Tibial nerve (tissue), 4 donors: ENCODE data around the gene PIP5K1B.

Source experiments
- EP300 ChIP-seq, 2 donors: sonication (generic); formaldehyde crosslinking; IDR thresholded peaks; one replicate each; pipeline ENCODE4 v1.6.1; 2017; ENCODE audit warnings: antibody characterized with exemption in 2 of 2, mild to moderate bottlenecking in 1 of 2
- POLR2A ChIP-seq, 2 donors: fragments of 450-650 bp; IDR thresholded peaks; one replicate each; pipeline ENCODE4 v1.6.1; 2017; ENCODE audit warnings: antibody characterized with exemption in 2 of 2, mild to moderate bottlenecking in 2 of 2, moderate library complexity in 2 of 2
- TF ChIP-seq, protein P1 (sequence below), 5 experiments: fragments of 200-600 bp in 3 of 5; fragments of 450-650 bp in 2 of 5; sonication (generic) in 3 of 5; IDR thresholded peaks; one replicate each; pipeline ENCODE4 v1.5.1; 2016 to 2019; ENCODE audit warnings: antibody characterized with exemption in 5 of 5, mild to moderate bottlenecking in 3 of 5, moderate library complexity in 2 of 5

DNA sequence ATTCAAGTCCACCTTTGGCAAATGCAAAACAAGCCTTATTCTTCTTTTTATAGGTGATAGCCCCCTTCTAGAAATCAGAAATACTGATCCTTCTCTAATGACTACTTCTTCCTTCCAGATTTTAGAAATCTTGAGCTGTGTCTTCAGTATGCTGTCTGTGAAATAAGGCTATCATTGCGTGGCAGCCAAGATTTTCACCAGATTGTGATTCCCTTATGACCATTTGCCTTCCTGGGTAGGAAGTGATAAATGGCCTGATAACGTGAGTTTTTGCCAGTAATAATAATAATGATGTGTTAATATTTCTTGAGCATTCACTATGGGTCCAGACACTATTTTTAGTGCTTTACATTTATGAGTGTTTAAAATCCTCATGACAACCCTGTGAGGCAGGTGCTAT, 80.9 kb downstream of the PIP5K1B start:
- TF ChIP-seq, protein P1, sequence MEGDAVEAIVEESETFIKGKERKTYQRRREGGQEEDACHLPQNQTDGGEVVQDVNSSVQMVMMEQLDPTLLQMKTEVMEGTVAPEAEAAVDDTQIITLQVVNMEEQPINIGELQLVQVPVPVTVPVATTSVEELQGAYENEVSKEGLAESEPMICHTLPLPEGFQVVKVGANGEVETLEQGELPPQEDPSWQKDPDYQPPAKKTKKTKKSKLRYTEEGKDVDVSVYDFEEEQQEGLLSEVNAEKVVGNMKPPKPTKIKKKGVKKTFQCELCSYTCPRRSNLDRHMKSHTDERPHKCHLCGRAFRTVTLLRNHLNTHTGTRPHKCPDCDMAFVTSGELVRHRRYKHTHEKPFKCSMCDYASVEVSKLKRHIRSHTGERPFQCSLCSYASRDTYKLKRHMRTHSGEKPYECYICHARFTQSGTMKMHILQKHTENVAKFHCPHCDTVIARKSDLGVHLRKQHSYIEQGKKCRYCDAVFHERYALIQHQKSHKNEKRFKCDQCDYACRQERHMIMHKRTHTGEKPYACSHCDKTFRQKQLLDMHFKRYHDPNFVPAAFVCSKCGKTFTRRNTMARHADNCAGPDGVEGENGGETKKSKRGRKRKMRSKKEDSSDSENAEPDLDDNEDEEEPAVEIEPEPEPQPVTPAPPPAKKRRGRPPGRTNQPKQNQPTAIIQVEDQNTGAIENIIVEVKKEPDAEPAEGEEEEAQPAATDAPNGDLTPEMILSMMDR (IDR thresholded peaks at IDR 0.05), result no peak
- TF ChIP-seq POLR2A (IDR thresholded peaks at IDR 0.05), result no peak
- no peak for TF ChIP-seq EP300 (IDR thresholded peaks at IDR 0.05)
